ENCODE data around the gene ASTE1.

- TF ChIP-seq GATA2 (IDR thresholded peaks at IDR 0.05; ENCODE audit: low read depth, low read length) = no peak
- TF ChIP-seq GATA3 (IDR thresholded peaks at IDR 0.05; ENCODE audit: low read depth, low read length) = no peak
These were observed 34.3 kb downstream of the ASTE1 start for GRCh38 chr3:130992344-130992743.

Data from SH-SY5Y (cell line).